Central memory CD4-positive, alpha-beta T cell (primary cell): ENCODE data around the gene CD28.

Experiments used
- DNase-seq: peaks from one replicate; pipeline ENCODE4 v3.0.0; 2022
- total RNA-seq, 3 experiments: gene quantifications; one replicate each; lab custom pipeline; 2026; lab: John Stamatoyannopoulos, UW

Gene CD28
- 288 to 360 (median 317) reads per million in 3 experiments for total RNA-seq

GRCh38 chr2:203706403-203706802 lies at the start of gene CD28:
Gene CD28 (plus strand): TSS chr2:203706639. CDS start chr2:203706697, 58 bp downstream.
- DNase-seq = peak; percentile 95

- DNase-seq = no peak
Measured at GRCh38 chr2:203659331-203660049, 46.9 kb upstream of the CD28 start.

GRCh38 chr2:203660465-203660864 lies 46.0 kb upstream of the CD28 start:
- DNase-seq = no peak

- no peak for DNase-seq
Measured at GRCh38 chr2:203661279-203661908, 45.0 kb upstream of the CD28 start.

- no peak for DNase-seq
Measured at GRCh38 chr2:203662487-203662886, 44.0 kb upstream of the CD28 start.

GRCh38 chr2:203662951-203663350 lies 43.5 kb upstream of the CD28 start:
- DNase-seq = no peak

GRCh38 chr2:203664029-203664755 lies 42.2 kb upstream of the CD28 start:
- no peak for DNase-seq

- DNase-seq = no peak
Measured at GRCh38 chr2:203667838-203668237, 38.6 kb upstream of the CD28 start.

- DNase-seq = no peak
Measured at GRCh38 chr2:203669820-203670219, 36.6 kb upstream of the CD28 start.

- no peak for DNase-seq
Measured at GRCh38 chr2:203670939-203671338, 35.5 kb upstream of the CD28 start.

GRCh38 chr2:203671876-203672275 lies 34.6 kb upstream of the CD28 start:
- DNase-seq = no peak

- DNase-seq = no peak
Measured at GRCh38 chr2:203672856-203673255, 33.6 kb upstream of the CD28 start.

GRCh38 chr2:203673933-203674332 lies 32.5 kb upstream of the CD28 start:
- peak; percentile 8 for DNase-seq

GRCh38 chr2:203675086-203675485 lies 31.4 kb upstream of the CD28 start:
- no peak for DNase-seq

GRCh38 chr2:203678971-203679370 lies 27.5 kb upstream of the CD28 start:
- no peak for DNase-seq

GRCh38 chr2:203679401-203679800 lies 27.0 kb upstream of the CD28 start:
- no peak for DNase-seq

GRCh38 chr2:203681978-203682377 lies 24.5 kb upstream of the CD28 start:
- no peak for DNase-seq

- no peak for DNase-seq
Measured at GRCh38 chr2:203682688-203683130, 23.7 kb upstream of the CD28 start.

GRCh38 chr2:203683421-203683820 lies 23.0 kb upstream of the CD28 start:
- no peak for DNase-seq

GRCh38 chr2:203683932-203684556 lies 22.4 kb upstream of the CD28 start:
- DNase-seq = no peak

GRCh38 chr2:203685081-203685621 lies 21.3 kb upstream of the CD28 start:
- no peak for DNase-seq

- DNase-seq = no peak
Measured at GRCh38 chr2:203685789-203686420, 20.5 kb upstream of the CD28 start.
